HFF-Myc (cell line): Measurements from ENCODE around the gene ELF3.

Source experiments
- DNase-seq: peaks from one replicate; pipeline ENCODE4 v3.0.0-alpha.2; 2011; ENCODE audit warnings: low read depth; ENCODE audit errors: extremely low read depth
- H3K4me3 ChIP-seq: replicated peaks from 2 replicates; pipeline ENCODE4 v1.5.1; 2011; ENCODE audit warnings: low read depth, mild to moderate bottlenecking, control low read depth, low read length
- CTCF ChIP-seq: IDR thresholded peaks from 2 replicates; pipeline ENCODE4 v1.5.1; 2012; ENCODE audit warnings: mild to moderate bottlenecking, low read depth, low read length, control low read depth; ENCODE audit errors: missing control alignments

Gene ELF3

DNA sequence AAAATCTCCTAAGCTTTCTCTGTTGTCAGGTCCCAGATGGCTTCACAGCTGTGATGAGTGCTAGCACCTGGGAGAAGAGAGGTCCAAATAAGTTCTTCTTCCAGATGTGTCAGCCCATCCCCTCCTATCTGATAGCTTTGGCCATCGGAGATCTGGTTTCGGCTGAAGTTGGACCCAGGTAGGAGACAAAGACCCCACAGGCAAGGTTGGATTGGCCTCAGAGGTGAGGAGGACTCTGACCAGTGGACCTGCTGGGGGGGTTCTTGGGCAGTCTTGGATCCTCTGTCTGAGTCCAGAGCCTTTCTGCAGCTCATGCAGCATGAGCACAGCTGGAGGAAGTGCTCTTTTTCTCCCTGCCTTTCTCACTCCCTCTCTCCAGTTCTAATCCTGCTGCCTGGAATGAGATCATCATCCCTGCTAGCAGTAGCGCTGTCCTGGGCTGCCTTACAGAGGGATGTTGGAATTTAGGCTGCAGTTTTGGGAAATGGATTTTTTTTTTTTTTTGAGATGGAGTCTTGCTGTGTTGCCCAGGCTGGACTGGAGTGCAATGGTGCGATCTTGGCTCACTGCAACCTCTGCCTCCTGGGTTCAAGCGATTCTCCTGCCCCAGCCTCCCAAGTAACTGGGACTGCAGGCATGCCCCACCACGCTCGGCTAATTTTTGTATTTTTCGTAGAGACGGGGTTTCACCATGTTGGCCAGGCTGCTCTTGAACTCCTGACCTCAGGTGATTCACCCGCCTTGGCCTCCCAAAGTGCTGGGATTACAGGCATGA lies 20.8 kb upstream of the ELF3 start:
- no peak for DNase-seq
- TF ChIP-seq CTCF, result no peak
- H3K4me3 ChIP-seq, result no peak overlapping the region

DNA sequence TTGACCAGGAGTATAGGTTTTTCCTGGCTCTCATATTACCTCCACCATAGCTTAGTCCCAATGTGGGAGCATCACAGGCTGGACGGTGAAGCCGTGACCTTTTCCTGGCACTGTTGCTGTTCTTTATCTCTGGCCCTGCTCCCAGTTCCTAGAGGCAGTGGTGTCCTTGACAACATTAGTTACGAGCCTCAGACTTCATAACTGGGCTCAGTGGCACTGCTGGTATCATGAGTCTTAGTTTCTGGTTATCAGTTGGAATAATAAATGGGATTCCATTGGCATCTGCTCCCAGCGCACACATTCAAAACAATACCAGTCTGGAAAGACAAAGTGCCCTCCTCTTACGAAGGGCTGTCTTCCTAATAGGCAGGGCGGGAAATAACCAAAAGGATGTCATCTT lies 20.0 kb upstream of the ELF3 start:
- DNase-seq, result no peak
- no peak for TF ChIP-seq CTCF
- H3K4me3 ChIP-seq, result no peak overlapping the region

GRCh38 chr1:201999625-202000238 lies 10.7 kb upstream of the ELF3 start:
- no peak for DNase-seq
- H3K4me3 ChIP-seq, result no peak overlapping the region
- TF ChIP-seq CTCF, result peak; percentile 69

GRCh38 chr1:202002507-202002906 lies 7.9 kb upstream of the ELF3 start:
- no peak for TF ChIP-seq CTCF

GRCh38 chr1:202004711-202005110 lies 5.7 kb upstream of the ELF3 start:
- no peak for TF ChIP-seq CTCF
- DNase-seq, result no peak
- no peak overlapping the region for H3K4me3 ChIP-seq

More at GRCh38 chr1:202002507-202002906, 7.9 kb upstream of the ELF3 start:
- no peak overlapping the region for H3K4me3 ChIP-seq
- DNase-seq, result no peak

DNA sequence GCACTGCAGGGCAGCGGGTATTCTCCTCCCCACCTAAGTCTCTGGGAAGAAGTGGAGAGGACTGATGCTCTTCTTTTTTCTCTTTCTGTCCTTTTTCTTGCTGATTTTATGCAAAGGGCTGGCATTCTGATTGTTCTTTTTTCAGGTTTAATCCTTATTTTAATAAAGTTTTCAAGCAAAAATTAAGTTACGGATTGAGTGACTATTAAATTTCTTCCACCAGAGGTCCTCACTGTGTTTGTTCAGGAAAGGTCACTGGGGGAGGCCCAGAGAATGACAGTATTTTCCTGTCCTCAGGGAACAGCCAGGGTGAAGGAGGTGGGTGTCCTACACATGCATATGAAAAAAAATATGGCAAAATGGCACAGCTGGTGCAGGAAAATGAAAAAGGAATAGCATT lies 4.4 kb upstream of the ELF3 start:
- H3K4me3 ChIP-seq, result no peak overlapping the region
- DNase-seq, result no peak
- peak; percentile 33 for TF ChIP-seq CTCF
